ENCODE measurements around the gene CYP20A1. TPM values are rescaled to one million over a fixed set of nuclear protein-coding genes. Genes with fewer than 3 reads are reported as not detected.
A peak's percentile ranks its signal among the peaks of the same experiment; 100 is the strongest.
"Not testable (repeated sequence)": the region's sequence is repeated elsewhere in the genome, so short reads cannot be mapped to it uniquely, and the experiment has no call there.

CYP20A1 gene
- total RNA-seq, 4 donors from 2014 or later = 23.7 to 33.8 (median 29.7) TPM

DNA sequence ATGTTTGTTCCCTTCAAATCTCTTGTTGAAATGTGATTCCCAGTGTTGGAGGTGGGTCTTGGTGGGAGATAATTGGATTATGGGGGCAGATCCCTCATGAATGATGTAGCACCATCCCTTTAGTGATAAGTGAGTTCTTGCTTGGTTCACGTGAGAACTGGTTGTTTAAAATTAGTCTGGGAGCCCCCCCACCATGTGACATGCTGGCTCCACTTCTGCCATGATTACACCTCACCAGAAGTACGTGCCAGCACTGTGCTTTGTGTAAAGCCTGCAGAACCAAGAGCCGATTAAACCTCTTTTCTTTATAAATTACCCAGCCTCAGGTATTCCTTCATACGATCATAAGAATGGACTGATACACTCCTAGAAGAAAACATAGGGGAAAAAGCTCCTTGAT is 99.5 kb downstream of the CYP20A1 start:
- Histone ChIP-seq H3K4me3 (no peak overlapping the region), H3K4me1 (peaks cover 8 to 36% (median 19%) of the 10 kb centered on the region in 4 donors), H3K27me3 (no peaks in the 10 kb centered on the region), H3K27ac (replicated peaks in 1 of 4) (no peak overlapping the region), H3K9me3 (no peaks in the 10 kb centered on the region), H3K36me3 (peaks cover 0 to 7% (median 0%) of the 10 kb centered on the region in 4 donors)
- no peak for DNase-seq (ENCODE audit: extremely low spot score)
- WGBS = 77% methylated on average over 4 of the region's 4 CpGs
- intact Hi-C loops (cut with DNase I) = no loop called here
- TF ChIP-seq POLR2A (IDR thresholded peaks at IDR 0.05; ENCODE audit: low read depth) (no peak), EP300 (IDR thresholded peaks at IDR 0.05) (no peak), POLR2AphosphoS5 (IDR thresholded peaks at IDR 0.05) (no peak)
- TF ChIP-seq, protein P1, sequence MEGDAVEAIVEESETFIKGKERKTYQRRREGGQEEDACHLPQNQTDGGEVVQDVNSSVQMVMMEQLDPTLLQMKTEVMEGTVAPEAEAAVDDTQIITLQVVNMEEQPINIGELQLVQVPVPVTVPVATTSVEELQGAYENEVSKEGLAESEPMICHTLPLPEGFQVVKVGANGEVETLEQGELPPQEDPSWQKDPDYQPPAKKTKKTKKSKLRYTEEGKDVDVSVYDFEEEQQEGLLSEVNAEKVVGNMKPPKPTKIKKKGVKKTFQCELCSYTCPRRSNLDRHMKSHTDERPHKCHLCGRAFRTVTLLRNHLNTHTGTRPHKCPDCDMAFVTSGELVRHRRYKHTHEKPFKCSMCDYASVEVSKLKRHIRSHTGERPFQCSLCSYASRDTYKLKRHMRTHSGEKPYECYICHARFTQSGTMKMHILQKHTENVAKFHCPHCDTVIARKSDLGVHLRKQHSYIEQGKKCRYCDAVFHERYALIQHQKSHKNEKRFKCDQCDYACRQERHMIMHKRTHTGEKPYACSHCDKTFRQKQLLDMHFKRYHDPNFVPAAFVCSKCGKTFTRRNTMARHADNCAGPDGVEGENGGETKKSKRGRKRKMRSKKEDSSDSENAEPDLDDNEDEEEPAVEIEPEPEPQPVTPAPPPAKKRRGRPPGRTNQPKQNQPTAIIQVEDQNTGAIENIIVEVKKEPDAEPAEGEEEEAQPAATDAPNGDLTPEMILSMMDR (IDR thresholded peaks at IDR 0.05) = no peak

GRCh38 chr2:203340791-203341487 is 102.1 kb downstream of the CYP20A1 start:
- DNase-seq (ENCODE audit: extremely low spot score) = no peak
- intact Hi-C loops (cut with DNase I) = no loop called here
- H3K9me3 ChIP-seq = no peaks in the 10 kb centered on the region
- WGBS = 86% methylated on average over 6 of the region's 6 CpGs
- peak overlapping the region in 2 of 4 donors; percentile 14 to 38 for H3K27ac ChIP-seq (replicated peaks in 1 of 4)
- TF ChIP-seq POLR2AphosphoS5 (IDR thresholded peaks at IDR 0.05) (no peak), POLR2A (IDR thresholded peaks at IDR 0.05; ENCODE audit: low read depth) (no peak), EP300 (IDR thresholded peaks at IDR 0.05) (no peak)
- TF ChIP-seq, protein P1 (IDR thresholded peaks at IDR 0.05) = no peak
- H3K27me3 ChIP-seq = no peaks in the 10 kb centered on the region
- H3K4me3 ChIP-seq = no peak overlapping the region
- peaks cover 8 to 35% (median 19%) of the 10 kb centered on the region in 4 donors for H3K4me1 ChIP-seq
- H3K36me3 ChIP-seq = peaks cover 0 to 11% (median 6%) of the 10 kb centered on the region in 4 donors

DNA sequence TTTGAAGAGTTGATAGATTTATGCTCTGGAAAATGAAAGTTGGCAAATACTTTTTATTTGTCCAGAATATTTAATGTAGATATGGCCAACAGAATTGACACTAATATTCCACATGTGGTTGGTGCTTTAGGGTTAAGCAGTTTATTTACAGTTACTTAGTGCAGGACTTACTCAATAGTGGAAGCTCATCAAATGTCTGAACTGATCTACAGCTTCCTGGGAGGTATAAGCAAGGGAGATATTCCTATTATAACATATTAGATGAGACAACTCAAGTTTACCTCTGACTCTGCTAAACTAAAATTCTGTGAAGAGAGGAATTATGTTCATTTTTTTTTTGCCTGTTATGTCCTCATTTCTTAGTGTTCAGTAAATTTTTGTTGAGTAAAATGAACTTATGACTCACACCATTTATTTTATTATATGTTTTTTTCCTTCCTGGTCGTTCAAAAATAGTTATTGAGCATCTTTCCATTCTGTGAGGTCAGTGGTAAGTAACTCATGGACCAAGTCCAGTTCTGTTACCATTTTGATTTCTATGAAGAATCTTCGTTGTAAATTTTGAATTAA is 103.0 kb downstream of the CYP20A1 start:
- no peak for DNase-seq (ENCODE audit: extremely low spot score)
- WGBS = 74% methylated on average over 2 of the region's 2 CpGs
- H3K27ac ChIP-seq (replicated peaks in 1 of 4) = peak overlapping the region in 1 of 4 donors; percentile 38
- peaks cover 0 to 11% (median 6%) of the 10 kb centered on the region in 4 donors for H3K36me3 ChIP-seq
- H3K9me3 ChIP-seq = no peaks in the 10 kb centered on the region
- H3K27me3 ChIP-seq = no peaks in the 10 kb centered on the region
- no peak overlapping the region for H3K4me3 ChIP-seq
- intact Hi-C loops (cut with DNase I) = no loop called here
- peaks cover 12 to 26% (median 19%) of the 10 kb centered on the region in 4 donors for H3K4me1 ChIP-seq
- TF ChIP-seq, protein P1 (IDR thresholded peaks at IDR 0.05) = no peak
- no peak for TF ChIP-seq POLR2AphosphoS5 (IDR thresholded peaks at IDR 0.05)
- no peak for TF ChIP-seq POLR2A (IDR thresholded peaks at IDR 0.05; ENCODE audit: low read depth)
- TF ChIP-seq EP300 (IDR thresholded peaks at IDR 0.05) = no peak

DNA sequence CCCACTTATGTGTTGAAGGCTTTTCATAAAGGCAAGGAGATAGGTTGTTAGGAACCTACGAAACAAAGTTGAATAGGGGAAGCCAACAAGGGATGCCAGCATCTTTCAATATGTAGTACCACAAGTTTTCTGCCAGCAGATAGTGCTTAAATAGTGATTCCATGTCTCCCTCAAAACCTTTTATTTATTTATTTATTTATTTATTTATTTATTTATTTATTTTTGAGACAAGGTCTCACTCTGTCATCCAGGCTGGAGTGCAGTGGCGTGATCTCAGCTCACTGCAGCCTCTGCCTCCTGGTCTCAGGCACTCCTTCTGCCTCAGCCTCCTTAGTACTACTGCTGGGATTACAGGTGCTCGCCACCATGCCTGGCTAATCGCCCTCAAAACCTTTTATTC is 103.6 kb downstream of the CYP20A1 start:
- DNase-seq (ENCODE audit: extremely low spot score); H3K27me3 ChIP-seq; H3K9me3 ChIP-seq; intact Hi-C loops (cut with DNase I); H3K4me3 ChIP-seq; H3K27ac ChIP-seq (replicated peaks in 1 of 4): not testable (repeated sequence)
- H3K36me3 ChIP-seq = peaks cover 0 to 11% (median 6%) of the 10 kb centered on the region in 4 donors
- WGBS = 92% methylated on average over 4 of the region's 4 CpGs
- H3K4me1 ChIP-seq = peaks cover 15 to 24% (median 19%) of the 10 kb centered on the region in 4 donors

- 99% methylated on average over 12 of the region's 12 CpGs for WGBS
- DNase-seq (ENCODE audit: extremely low spot score) = no peak
- no peak overlapping the region for H3K27ac ChIP-seq (replicated peaks in 1 of 4)
- peaks cover 15 to 30% (median 19%) of the 10 kb centered on the region in 4 donors for H3K4me1 ChIP-seq
- H3K4me3 ChIP-seq = no peak overlapping the region
- peaks cover 0 to 11% (median 6%) of the 10 kb centered on the region in 4 donors for H3K36me3 ChIP-seq
- TF ChIP-seq POLR2AphosphoS5 (IDR thresholded peaks at IDR 0.05) (no peak), POLR2A (IDR thresholded peaks at IDR 0.05; ENCODE audit: low read depth) (no peak), EP300 (IDR thresholded peaks at IDR 0.05) (no peak)
- TF ChIP-seq, protein P1 (IDR thresholded peaks at IDR 0.05) = no peak
- no peaks in the 10 kb centered on the region for H3K27me3 ChIP-seq
- intact Hi-C loops (cut with DNase I) = no loop called here
- H3K9me3 ChIP-seq = no peaks in the 10 kb centered on the region
Observed at GRCh38 chr2:203344667-203345066, 105.8 kb downstream of the CYP20A1 start.

Data from esophagus muscularis mucosa (tissue), 4 donors.